Esophagus muscularis mucosa (tissue), 4 donors: ENCODE data around the gene MAPK8IP2. TPM values are rescaled to one million over a fixed set of nuclear protein-coding genes. Genes with fewer than 3 reads are reported as not detected.

Experiments
- DNase-seq: peaks from one replicate; pipeline ENCODE4 v3.0.0-alpha.2; 2017; ENCODE audit errors: extremely low spot score
- H3K27ac ChIP-seq, 4 donors: fragments of 200-600 bp; sonication (generic); replicated peaks in 1 of 4; 1 replicate in 3 of 4; 2 replicates in 1 of 4; pipeline ENCODE4 v1.5.1; 2016 to 2019; ENCODE audit warnings: mild to moderate bottlenecking in 1 of 4
- H3K27me3 ChIP-seq, 4 donors: fragments of 200-600 bp; sonication (generic); one replicate each; pipeline versions ENCODE4 v1.5.1 to v1.6.0; 2016 to 2019
- H3K36me3 ChIP-seq, 4 donors: fragments of 200-600 bp; sonication (generic); one replicate each; pipeline ENCODE4 v1.5.1; 2016 to 2019
- H3K4me1 ChIP-seq, 4 donors: fragments of 200-600 bp; sonication (generic); one replicate each; pipeline ENCODE4 v1.5.1; 2016 to 2019
- H3K4me3 ChIP-seq, 4 donors: fragments of 200-600 bp; sonication (generic); 1 replicate in 2 of 4; 2 replicates in 2 of 4; pipeline ENCODE4 v1.5.1; 2016 to 2019; ENCODE audit warnings: mild to moderate bottlenecking in 4 of 4, moderate library complexity in 1 of 4
- H3K9me3 ChIP-seq, 4 donors: fragments of 200-600 bp; sonication (generic); 1 replicate in 3 of 4; 2 replicates in 1 of 4; pipeline ENCODE4 v1.5.1; 2016 to 2019
- EP300 ChIP-seq: sonication (generic); formaldehyde crosslinking; IDR thresholded peaks from one replicate; pipeline ENCODE4 v1.6.1; 2017; ENCODE audit warnings: antibody characterized with exemption
- POLR2A ChIP-seq: fragments of 450-650 bp; IDR thresholded peaks from one replicate; pipeline ENCODE4 v1.6.1; 2017; ENCODE audit warnings: antibody characterized with exemption, moderate library complexity, mild to moderate bottlenecking, low read depth
- POLR2AphosphoS5 ChIP-seq, 2 donors: sonication (generic); formaldehyde crosslinking; IDR thresholded peaks; one replicate each; pipeline ENCODE4 v1.6.1; 2017; ENCODE audit warnings: antibody characterized with exemption in 2 of 2
- WGBS: methylation state at CpG from one replicate; pipeline ENCODE4 v1.1.5; 2018; 5-methylcytosine and 5-hydroxymethylcytosine counted together
- intact Hi-C: fragments of 100-400 bp; cut with DNase I; formaldehyde crosslinking; loops from one replicate; pipeline ENCODE4 v1.15.1; 2023
- total RNA-seq, 4 donors: library from RNA; depleted of rRNA; stranded (reverse); fragments of >200 nt; gene quantifications; one replicate each; pipeline versions ENCODE4 v1.1.0 to v1.2.1, GENCODE V29; 2016
- TF ChIP-seq, protein P1 (sequence below), 3 experiments: fragments of 200-600 bp in 2 of 3; fragments of 450-650 bp in 1 of 3; sonication (generic) in 2 of 3; IDR thresholded peaks; one replicate each; pipeline ENCODE4 v1.5.1; 2017 to 2019; ENCODE audit warnings: antibody characterized with exemption in 3 of 3, mild to moderate bottlenecking in 2 of 3, moderate library complexity in 1 of 3

The MAPK8IP2 gene
- total RNA-seq, 4 donors from 2014 or later: 1.2 to 4.2 (median 3.4) TPM

DNA sequence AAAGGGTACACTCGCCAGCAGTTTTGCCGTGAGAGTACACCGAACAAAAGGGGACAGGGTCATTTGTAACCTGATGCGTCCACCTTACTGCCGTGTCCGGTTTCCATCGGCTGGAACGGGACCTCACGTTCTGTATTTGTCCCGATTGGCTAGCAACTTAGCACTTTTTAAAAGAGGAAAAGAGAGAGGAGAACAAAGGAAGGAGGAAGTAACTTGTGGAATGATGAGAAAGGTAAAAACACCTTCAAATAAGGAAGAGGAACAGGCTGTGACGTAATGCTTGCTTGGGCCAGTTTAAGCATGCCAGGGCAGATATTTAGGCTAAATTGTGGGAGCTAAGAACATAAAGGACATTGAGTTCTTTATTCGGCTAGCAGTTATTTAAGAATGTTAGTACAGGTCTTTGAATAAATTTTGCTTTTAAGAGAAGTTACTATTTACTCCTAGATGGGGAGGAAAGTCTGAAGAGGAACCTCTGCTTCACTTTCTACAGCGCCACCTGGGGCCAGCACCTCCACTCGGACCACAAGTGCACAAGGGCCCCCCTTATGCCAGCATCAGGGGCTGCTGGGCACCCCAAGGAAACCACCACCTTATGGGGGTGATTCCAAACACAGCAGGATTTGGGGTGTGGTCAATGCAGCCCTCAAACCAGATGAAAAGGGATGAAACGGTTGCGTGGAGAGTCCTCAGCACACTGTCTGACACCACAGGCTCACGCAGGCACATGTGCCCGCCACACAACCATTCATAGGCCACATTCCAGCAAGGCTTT is 21.5 kb downstream of the MAPK8IP2 start:
- no peak for DNase-seq
- Histone ChIP-seq H3K4me3 (peak overlapping the region in 1 of 4 donors; percentile 50), H3K27ac (peak overlapping the region in 3 of 4 donors; percentile 2 to 34 (median 19)), H3K36me3 (peaks cover 0 to 17% (median 15%) of the 10 kb centered on the region in 4 donors), H3K9me3 (no peaks in the 10 kb centered on the region), H3K4me1 (peaks cover 31 to 47% (median 37%) of the 10 kb centered on the region in 4 donors), H3K27me3 (peaks cover 0 to 44% (median 4%) of the 10 kb centered on the region in 4 donors)
- intact Hi-C loops: loop anchor here (5.0 kb wide), 2 partner anchors 40 to 80 kb away; partner anchors contain the start of gene CHKB
- TF ChIP-seq POLR2AphosphoS5 (IDR thresholded peaks at IDR 0.05): no peak
- WGBS: 31% methylated on average over 17 of the region's 18 CpGs

DNA sequence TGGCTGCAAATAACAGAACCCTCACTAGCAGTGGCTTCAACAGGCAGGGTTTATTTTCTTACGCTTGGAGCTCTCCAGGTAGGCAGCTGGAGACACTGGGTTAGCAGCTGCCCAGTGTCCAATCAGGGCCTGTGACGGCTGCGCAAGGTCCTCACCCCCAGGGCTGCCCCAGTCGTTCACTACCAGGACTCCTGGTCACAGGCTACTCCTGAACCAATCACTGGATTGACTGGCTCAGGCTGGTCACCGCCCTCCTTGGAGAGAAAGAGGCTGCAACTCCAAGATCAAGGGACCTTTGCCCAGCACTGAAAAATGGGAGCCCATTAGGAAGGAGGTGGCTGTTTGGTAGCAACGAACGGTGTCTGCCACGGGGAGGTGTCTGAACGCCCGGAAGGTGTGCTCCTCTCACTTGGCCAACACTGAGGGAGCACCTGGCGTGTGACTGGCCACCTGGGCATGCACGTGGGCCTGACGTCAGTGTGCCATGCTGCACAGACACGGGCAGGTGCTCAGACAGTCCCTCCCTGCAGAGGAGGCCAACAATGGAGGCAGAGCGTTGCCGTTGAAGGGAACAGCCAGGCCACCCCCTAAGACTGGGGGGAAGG is 22.2 kb downstream of the MAPK8IP2 start:
- H3K27me3 ChIP-seq: peaks cover 0 to 42% (median 4%) of the 10 kb centered on the region in 4 donors
- H3K9me3 ChIP-seq: no peaks in the 10 kb centered on the region
- H3K4me3 ChIP-seq: no peak overlapping the region
- TF ChIP-seq POLR2AphosphoS5 (IDR thresholded peaks at IDR 0.05) (no peak), EP300 (no peak), POLR2A (no peak)
- TF ChIP-seq, protein P1, sequence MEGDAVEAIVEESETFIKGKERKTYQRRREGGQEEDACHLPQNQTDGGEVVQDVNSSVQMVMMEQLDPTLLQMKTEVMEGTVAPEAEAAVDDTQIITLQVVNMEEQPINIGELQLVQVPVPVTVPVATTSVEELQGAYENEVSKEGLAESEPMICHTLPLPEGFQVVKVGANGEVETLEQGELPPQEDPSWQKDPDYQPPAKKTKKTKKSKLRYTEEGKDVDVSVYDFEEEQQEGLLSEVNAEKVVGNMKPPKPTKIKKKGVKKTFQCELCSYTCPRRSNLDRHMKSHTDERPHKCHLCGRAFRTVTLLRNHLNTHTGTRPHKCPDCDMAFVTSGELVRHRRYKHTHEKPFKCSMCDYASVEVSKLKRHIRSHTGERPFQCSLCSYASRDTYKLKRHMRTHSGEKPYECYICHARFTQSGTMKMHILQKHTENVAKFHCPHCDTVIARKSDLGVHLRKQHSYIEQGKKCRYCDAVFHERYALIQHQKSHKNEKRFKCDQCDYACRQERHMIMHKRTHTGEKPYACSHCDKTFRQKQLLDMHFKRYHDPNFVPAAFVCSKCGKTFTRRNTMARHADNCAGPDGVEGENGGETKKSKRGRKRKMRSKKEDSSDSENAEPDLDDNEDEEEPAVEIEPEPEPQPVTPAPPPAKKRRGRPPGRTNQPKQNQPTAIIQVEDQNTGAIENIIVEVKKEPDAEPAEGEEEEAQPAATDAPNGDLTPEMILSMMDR (IDR thresholded peaks at IDR 0.05): no peak
- DNase-seq: no peak
- intact Hi-C loops: loop anchor here (5.0 kb wide), 2 partner anchors 41 to 81 kb away; partner anchors contain the start of gene CHKB
- H3K27ac ChIP-seq: peak overlapping the region in 1 of 4 donors; percentile 34
- WGBS: 72% methylated on average over 12 of the region's 16 CpGs
- H3K36me3 ChIP-seq: peaks cover 0 to 17% (median 15%) of the 10 kb centered on the region in 4 donors
- H3K4me1 ChIP-seq: peaks cover 35 to 54% (median 42%) of the 10 kb centered on the region in 4 donors

DNA sequence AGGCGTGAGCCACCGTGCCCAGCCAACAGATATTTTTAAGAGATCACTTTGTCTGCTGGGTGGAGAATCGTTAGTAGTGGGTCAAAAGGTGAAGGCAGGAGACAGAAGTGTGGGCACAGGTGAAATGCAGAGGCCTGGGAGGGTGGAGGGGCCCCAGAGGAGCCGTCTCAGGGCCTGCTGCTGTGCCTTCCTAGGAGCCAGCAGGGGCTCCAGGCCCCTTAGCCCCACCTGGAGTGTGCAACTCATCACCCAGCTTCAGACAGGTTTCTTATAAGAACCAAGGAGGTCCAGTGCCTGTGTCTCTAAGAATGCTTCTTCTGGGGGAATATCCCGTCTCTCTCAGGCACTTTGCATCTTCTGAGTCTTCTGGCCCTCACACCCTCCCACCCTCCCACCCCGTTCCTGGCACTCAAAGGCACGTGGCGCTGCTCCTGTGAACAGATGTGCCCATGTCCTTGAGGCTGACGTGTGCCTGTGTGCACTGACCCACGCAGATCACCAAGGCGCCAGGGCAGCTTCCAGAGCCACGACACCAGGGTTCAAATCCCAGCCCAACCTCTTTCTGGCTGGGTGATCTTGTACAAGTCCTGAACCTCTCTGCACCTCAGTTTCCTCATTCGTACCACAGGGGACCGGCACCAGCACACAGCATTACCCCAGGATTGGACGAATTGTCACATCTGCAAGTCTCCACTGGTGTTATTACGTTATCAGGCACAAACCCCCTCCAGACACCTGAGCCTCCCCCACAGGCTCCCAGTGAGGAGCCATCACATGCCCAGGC is 23.9 kb downstream of the MAPK8IP2 start:
- H3K27ac ChIP-seq: no peak overlapping the region
- intact Hi-C loops: loop anchor here (5.0 kb wide), 3 partner anchors 42 to 82 kb away; partner anchors contain the start of gene CHKB
- peaks cover 0 to 26% (median 4%) of the 10 kb centered on the region in 4 donors for H3K27me3 ChIP-seq
- peaks cover 0 to 17% (median 15%) of the 10 kb centered on the region in 4 donors for H3K36me3 ChIP-seq
- H3K4me1 ChIP-seq: peaks cover 42 to 63% (median 50%) of the 10 kb centered on the region in 4 donors
- 78% methylated on average over 16 of the region's 16 CpGs for WGBS
- TF ChIP-seq POLR2A: no peak
- DNase-seq: no peak
- H3K4me3 ChIP-seq: no peak overlapping the region
- H3K9me3 ChIP-seq: no peaks in the 10 kb centered on the region

DNA sequence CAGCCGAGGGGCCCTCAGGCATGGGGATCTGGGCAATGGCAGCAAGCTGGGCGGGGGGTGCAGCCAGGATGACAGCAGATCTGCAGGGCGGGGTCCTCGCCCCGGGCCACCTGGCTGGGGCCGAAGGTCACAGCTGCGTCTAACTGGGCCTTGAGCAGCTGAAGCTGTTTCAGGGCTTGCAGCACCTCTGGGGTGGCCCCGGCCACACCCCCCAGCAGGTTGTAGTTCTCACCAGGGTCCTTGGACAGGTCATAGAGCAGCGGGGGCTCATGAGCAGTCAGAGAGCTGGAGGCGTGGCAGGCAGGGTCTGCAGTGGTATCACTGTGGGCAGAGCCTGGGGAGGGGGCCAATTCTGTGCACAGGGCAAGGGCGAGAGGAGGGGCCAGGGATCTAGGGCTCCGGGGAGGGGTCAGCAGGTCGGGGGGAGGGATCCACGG is 24.6 kb downstream of the MAPK8IP2 start:
- Histone ChIP-seq H3K27ac (no peak overlapping the region), H3K9me3 (no peaks in the 10 kb centered on the region), H3K27me3 (peaks cover 0 to 20% (median 4%) of the 10 kb centered on the region in 4 donors), H3K4me1 (peaks cover 37 to 57% (median 45%) of the 10 kb centered on the region in 4 donors), H3K36me3 (peaks cover 0 to 17% (median 15%) of the 10 kb centered on the region in 4 donors), H3K4me3 (no peak overlapping the region)
- no peak for TF ChIP-seq POLR2A
- no peak for TF ChIP-seq POLR2AphosphoS5 (IDR thresholded peaks at IDR 0.05)
- no peak for TF ChIP-seq EP300
- TF ChIP-seq, protein P1 (IDR thresholded peaks at IDR 0.05): no peak
- intact Hi-C loops: loop anchor here (5.0 kb wide), 1 partner anchor 72 kb away; no protein-coding TSS in a partner anchor
- no peak for DNase-seq
- WGBS: 75% methylated on average over 12 of the region's 14 CpGs

DNA sequence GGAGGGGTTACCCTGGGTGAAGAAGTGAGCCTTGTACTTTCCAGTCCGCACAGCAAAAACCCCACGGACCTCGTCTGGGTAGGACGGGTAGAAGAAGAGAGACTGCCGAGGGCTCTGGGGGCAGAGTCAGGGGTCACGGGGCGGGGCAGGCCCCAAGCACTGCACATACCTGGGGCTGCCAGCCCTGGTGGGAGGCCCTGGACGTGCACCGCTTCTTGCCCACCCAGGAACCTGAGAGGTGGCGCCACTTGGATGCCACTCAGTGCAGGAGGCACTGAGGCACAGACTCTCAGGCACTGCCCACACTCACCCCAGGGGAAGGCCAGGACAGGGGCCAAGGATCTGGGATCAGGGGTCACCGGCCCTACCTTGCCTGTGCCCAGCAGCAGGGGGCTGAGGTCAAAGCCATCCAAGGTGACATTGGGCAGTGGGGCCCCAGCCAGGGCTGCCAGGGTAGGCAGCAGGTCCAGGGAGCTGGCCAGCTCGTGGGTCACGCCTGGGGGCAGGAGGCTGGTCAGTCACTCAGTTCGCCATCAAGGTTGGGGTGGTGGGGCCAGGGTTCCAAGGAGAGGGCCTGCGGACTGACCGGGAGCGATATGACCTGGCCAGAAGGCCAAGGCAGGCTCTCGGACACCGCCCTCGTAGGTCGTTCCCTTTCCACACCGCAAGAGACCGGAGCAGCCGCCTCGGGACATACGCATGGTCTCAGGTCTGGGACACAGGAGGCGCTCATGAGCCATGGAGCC is 25.1 kb downstream of the MAPK8IP2 start:
- peaks cover 0 to 16% (median 2%) of the 10 kb centered on the region in 4 donors for H3K27me3 ChIP-seq
- peaks cover 0 to 17% (median 15%) of the 10 kb centered on the region in 4 donors for H3K36me3 ChIP-seq
- no peaks in the 10 kb centered on the region for H3K9me3 ChIP-seq
- 90% methylated on average over 12 of the region's 27 CpGs for WGBS
- no peak overlapping the region for H3K4me3 ChIP-seq
- no peak for DNase-seq
- peaks cover 31 to 51% (median 39%) of the 10 kb centered on the region in 4 donors for H3K4me1 ChIP-seq
- intact Hi-C loops: loop anchor here (5.0 kb wide), 1 partner anchor 72 kb away; no protein-coding TSS in a partner anchor
- TF ChIP-seq EP300: no peak
- no peak for TF ChIP-seq POLR2A
- H3K27ac ChIP-seq: no peak overlapping the region
